Right renal cortex interstitium (tissue), 3 donors: ENCODE data around the gene DYNLT4. TPM values are rescaled to one million over a fixed set of nuclear protein-coding genes. Genes with fewer than 3 reads are reported as not detected.
"Not testable (repeated sequence)": the region's sequence is repeated elsewhere in the genome, so short reads cannot be mapped to it uniquely, and the experiment has no call there.

Experiments used
- DNase-seq, 3 donors: peaks; one replicate each; pipeline ENCODE4 v3.0.0-alpha.2; 2013; ENCODE audit warnings: low read depth in 3 of 3, low spot score in 2 of 3
- polyA plus RNA-seq, 3 donors: library from polyadenylated mRNA; unstranded; fragments of 120-200 nt; gene quantifications; one replicate each; pipeline ENCODE4 v1.2.1, GENCODE V29; 2013; ENCODE audit not compliant: insufficient read length in 3 of 3

Gene DYNLT4
- polyA plus RNA-seq, result not detected

GRCh38 chr1:44806704-44807363 lies at the start of gene DYNLT4:
Gene DYNLT4, minus strand, starts transcription at chr1:44807351. Its CDS starts 683 bp downstream, at chr1:44806668.
- DNase-seq, result no peak

- no peak for DNase-seq
Measured at GRCh38 chr1:44855742-44856141, 48.6 kb upstream of the DYNLT4 start.

- DNase-seq, result no peak
Measured at GRCh38 chr1:44854970-44855369, 47.8 kb upstream of the DYNLT4 start.

- no peak for DNase-seq
Measured at GRCh38 chr1:44853201-44853600, 46.0 kb upstream of the DYNLT4 start.

GRCh38 chr1:44851308-44851707 lies 44.2 kb upstream of the DYNLT4 start:
- no peak for DNase-seq

GRCh38 chr1:44849575-44850132 lies 42.5 kb upstream of the DYNLT4 start:
- no peak for DNase-seq

GRCh38 chr1:44848456-44849181 lies 41.5 kb upstream of the DYNLT4 start:
- DNase-seq, result no peak

GRCh38 chr1:44847845-44848244 lies 40.7 kb upstream of the DYNLT4 start:
- DNase-seq, result no peak

- no peak for DNase-seq
Measured at GRCh38 chr1:44846985-44847384, 39.8 kb upstream of the DYNLT4 start.

- DNase-seq, result peak; percentile 45 to 83 (median 83)
Measured at GRCh38 chr1:44842862-44843655, 35.9 kb upstream of the DYNLT4 start, which contains the start of gene PTCH2. Gene PTCH2, minus strand, starts transcription at chr1:44843253. Its CDS starts 321 bp downstream, at chr1:44842932.

- no peak for DNase-seq
Measured at GRCh38 chr1:44842486-44842861, 35.3 kb upstream of the DYNLT4 start.

GRCh38 chr1:44839576-44839975 lies 32.4 kb upstream of the DYNLT4 start:
- DNase-seq, result no peak

- not testable (repeated sequence) for DNase-seq
Measured at GRCh38 chr1:44838294-44838693, 31.1 kb upstream of the DYNLT4 start.

GRCh38 chr1:44835738-44836675 lies 28.9 kb upstream of the DYNLT4 start:
- DNase-seq, result peak in 1 of 3 donors; percentile 50

GRCh38 chr1:44834328-44834727 lies 27.2 kb upstream of the DYNLT4 start:
- DNase-seq, result no peak

- DNase-seq, result no peak
Measured at GRCh38 chr1:44832056-44832705, 25.0 kb upstream of the DYNLT4 start.

GRCh38 chr1:44831516-44831915 lies 24.4 kb upstream of the DYNLT4 start:
- no peak for DNase-seq

- no peak for DNase-seq
Measured at GRCh38 chr1:44830900-44831304, 23.8 kb upstream of the DYNLT4 start.
